GM20431 (cell line): ENCODE data around the gene ALG3.

Experiments used
- in situ Hi-C: fragments of 300-500 bp; cut with MseI, MboI; formaldehyde crosslinking; loops from one replicate; pipeline ENCODE4 v1.15.0; 2020; ENCODE audit warnings: low sequenced_read_pairs; ENCODE audit not compliant: unreplicated experiment

ALG3 gene

GRCh38 chr3:184237211-184237610 lies 11.6 kb downstream of the ALG3 start:
- in situ Hi-C loops = loop anchor here (25.0 kb wide), 1 partner anchor 350 kb away; the partner anchor contains the start of gene PARL

- in situ Hi-C loops = loop anchor here (25.0 kb wide), 1 partner anchor 349 kb away; the partner anchor contains the start of gene PARL
Measured at GRCh38 chr3:184236636-184237035, 12.1 kb downstream of the ALG3 start.

GRCh38 chr3:184236033-184236410 lies 12.7 kb downstream of the ALG3 start:
- in situ Hi-C loops = loop anchor here (25.0 kb wide), 1 partner anchor 349 kb away; the partner anchor contains the start of gene PARL

- in situ Hi-C loops = loop anchor here (25.0 kb wide), 1 partner anchor 348 kb away; the partner anchor contains the start of gene PARL
Measured at GRCh38 chr3:184235381-184236032, 13.3 kb downstream of the ALG3 start.

GRCh38 chr3:184234671-184235380 lies 13.9 kb downstream of the ALG3 start:
- in situ Hi-C loops = loop anchor here (25.0 kb wide), 1 partner anchor 348 kb away; the partner anchor contains the start of gene PARL

GRCh38 chr3:184234224-184234623 lies 14.5 kb downstream of the ALG3 start:
- in situ Hi-C loops = loop anchor here (25.0 kb wide), 1 partner anchor 347 kb away; the partner anchor contains the start of gene PARL

- in situ Hi-C loops = loop anchor here (25.0 kb wide), 1 partner anchor 346 kb away; the partner anchor contains the start of gene PARL
Measured at GRCh38 chr3:184233127-184233843, 15.5 kb downstream of the ALG3 start.

GRCh38 chr3:184231671-184232070 lies 17.1 kb downstream of the ALG3 start:
- in situ Hi-C loops = loop anchor here (25.0 kb wide), 1 partner anchor 344 kb away; the partner anchor contains the start of gene PARL

- in situ Hi-C loops = loop anchor here (25.0 kb wide), 1 partner anchor 344 kb away; the partner anchor contains the start of gene PARL
Measured at GRCh38 chr3:184230603-184231528, 17.9 kb downstream of the ALG3 start.

GRCh38 chr3:184230081-184230602 lies 18.6 kb downstream of the ALG3 start:
- in situ Hi-C loops = loop anchor here (25.0 kb wide), 1 partner anchor 343 kb away; the partner anchor contains the start of gene PARL

- in situ Hi-C loops = loop anchor here (25.0 kb wide), 1 partner anchor 342 kb away; the partner anchor contains the start of gene PARL
Measured at GRCh38 chr3:184229394-184230080, 19.2 kb downstream of the ALG3 start, which contains the start of gene VWA5B2. VWA5B2 (plus strand) TSS chr3:184229585; CDS start chr3:184230529, 944 bp downstream.

- in situ Hi-C loops = loop anchor here (25.0 kb wide), 1 partner anchor 341 kb away; the partner anchor contains the start of gene PARL
Measured at GRCh38 chr3:184228376-184229137, 20.2 kb downstream of the ALG3 start.

GRCh38 chr3:184227481-184227935 lies 21.3 kb downstream of the ALG3 start:
- in situ Hi-C loops = loop anchor here (25.0 kb wide), 1 partner anchor 340 kb away; the partner anchor contains the start of gene PARL

- in situ Hi-C loops = no loop called here
Measured at GRCh38 chr3:184223946-184224345, 24.8 kb downstream of the ALG3 start.

GRCh38 chr3:184222521-184222920 lies 26.2 kb downstream of the ALG3 start:
- in situ Hi-C loops = no loop called here

GRCh38 chr3:184218814-184219213 lies 29.9 kb downstream of the ALG3 start:
- in situ Hi-C loops = no loop called here

GRCh38 chr3:184211718-184212117 lies 37.0 kb downstream of the ALG3 start:
- in situ Hi-C loops = no loop called here
